Activated CD8-positive, alpha-beta T cell treated with anti-CD3 and anti-CD28 coated beads for 36 hours (primary cell): Measurements from ENCODE around the gene PSMD11. TPM values are rescaled to one million over a fixed set of nuclear protein-coding genes. Genes with fewer than 3 reads are reported as not detected.
"Not testable (repeated sequence)": the region's sequence is repeated elsewhere in the genome, so short reads cannot be mapped to it uniquely, and the experiment has no call there.

Experiments
- ATAC-seq: fragments of 200-7000 bp; cut with Tn5 transposase; one replicate; pipeline ENCODE4 v1.10.0; 2021; ENCODE audit warnings: mild to moderate bottlenecking, moderate library complexity
- CTCF ChIA-PET: fragments of 350-600 bp; sonication (Branson Sonifier 250); formaldehyde crosslinking; loops from one replicate; lab custom pipeline; 2021; ENCODE audit warnings: antibody characterized with exemption; lab: Charles Lee
- POLR2A ChIA-PET: fragments of 350-600 bp; sonication (Branson Sonifier 250); formaldehyde crosslinking; loops from one replicate; lab custom pipeline; 2021; ENCODE audit warnings: antibody characterized with exemption; lab: Charles Lee
- DNase-seq: peaks from one replicate; pipeline ENCODE4 v3.0.0-alpha.2; 2020
- H3K27ac Mint-ChIP-seq: one replicate; pipeline ENCODE4 v1.8.0; 2021; ENCODE audit warnings: mild to moderate bottlenecking, mixed read lengths
- H3K27me3 Mint-ChIP-seq: one replicate; pipeline ENCODE4 v1.8.0; 2021; ENCODE audit warnings: mixed read lengths
- H3K36me3 Mint-ChIP-seq: one replicate; pipeline ENCODE4 v1.8.0; 2021; ENCODE audit warnings: low read depth, mixed read lengths
- H3K4me1 Mint-ChIP-seq: one replicate; pipeline ENCODE4 v1.8.0; 2021; ENCODE audit warnings: low read depth, mixed read lengths
- H3K4me3 Mint-ChIP-seq: one replicate; pipeline ENCODE4 v1.8.0; 2021; ENCODE audit warnings: mild to moderate bottlenecking, moderate library complexity, mixed read lengths
- H3K9me3 Mint-ChIP-seq: one replicate; pipeline ENCODE4 v1.8.0; 2021; ENCODE audit warnings: mixed read lengths
- CTCF ChIP-seq: fragments of 200-600 bp; IDR thresholded peaks from one replicate; pipeline ENCODE4 v1.8.0; 2022; ENCODE audit warnings: antibody characterized with exemption, mild to moderate bottlenecking
- intact Hi-C: fragments of 100-400 bp; cut with micrococcal nuclease; formaldehyde crosslinking; loops from one replicate; pipeline ENCODE4 v1.10.0; 2022
- total RNA-seq, 2 experiments: library from RNA; stranded (reverse); gene quantifications; one replicate each; pipeline ENCODE4 v1.2.3, GENCODE V29; 2021

The PSMD11 gene
- total RNA-seq, 2 experiments from 2014 or later: 119 to 130 TPM

- ChIA-PET CTCF (no interaction called here), POLR2A (interaction anchor here (0.6 to 6.9 kb wide), 5 partner anchors 16 to 356 kb away, joined by 3 to 43 read pairs (median 5); partner anchors contain the start of gene CDK5R1)
- H3K36me3 Mint-ChIP-seq: peaks cover 3% of the 10 kb centered on the region
- H3K27ac Mint-ChIP-seq: peak overlapping the region; percentile 91
- intact Hi-C loops: loop anchor here (5.0 kb wide), 1 partner anchor 33 kb away; the partner anchor contains the start of gene CDK5R1
- ATAC-seq (peak; percentile 45), DNase-seq (peak; percentile 81)
- no peak for TF ChIP-seq CTCF
- peak overlapping the region; percentile 74 for H3K4me3 Mint-ChIP-seq
- no peaks in the 10 kb centered on the region for H3K27me3 Mint-ChIP-seq
- H3K9me3 Mint-ChIP-seq: no peaks in the 10 kb centered on the region
- H3K4me1 Mint-ChIP-seq: peaks cover 83% of the 10 kb centered on the region
These were observed 75.9 kb downstream of the PSMD11 start for GRCh38 chr17:32520104-32520701.

- Mint-ChIP-seq H3K27ac (peak overlapping the region; percentile 91), H3K4me1 (peaks cover 78% of the 10 kb centered on the region), H3K36me3 (peaks cover 5% of the 10 kb centered on the region), H3K27me3 (peaks cover 2% of the 10 kb centered on the region), H3K9me3 (no peaks in the 10 kb centered on the region), H3K4me3 (peak overlapping the region; percentile 74)
- no peak for ATAC-seq
- no peak for TF ChIP-seq CTCF
- ChIA-PET CTCF (no interaction called here), POLR2A (interaction anchor here (1.3 to 6.9 kb wide), 3 partner anchors 17 to 33 kb away, joined by 3 to 43 read pairs (median 5); partner anchors contain the start of gene CDK5R1)
- no peak for DNase-seq
- intact Hi-C loops: loop anchor here (5.0 kb wide), 1 partner anchor 34 kb away; the partner anchor contains the start of gene CDK5R1
These were observed 76.6 kb downstream of the PSMD11 start for GRCh38 chr17:32520737-32521404.

GRCh38 chr17:32523017-32523680, 78.8 kb downstream of the PSMD11 start:
- Mint-ChIP-seq H3K36me3 (peaks cover 7% of the 10 kb centered on the region), H3K4me3 (peak overlapping the region; percentile 55), H3K9me3 (no peaks in the 10 kb centered on the region), H3K27me3 (peaks cover 6% of the 10 kb centered on the region), H3K4me1 (peaks cover 63% of the 10 kb centered on the region), H3K27ac (peak overlapping the region; percentile 98)
- intact Hi-C loops: loop anchor here (5.0 kb wide), 1 partner anchor 36 kb away; the partner anchor contains the start of gene CDK5R1
- ChIA-PET POLR2A (interaction anchor here (0.7 to 6.9 kb wide), 9 partner anchors 11 to 78 kb away, joined by 3 to 43 read pairs (median 4); partner anchors contain the start of gene CDK5R1), CTCF (interaction anchor here (1.4 to 4.2 kb wide), 5 partner anchors 11 to 79 kb away, joined by 4 to 42 read pairs (median 9); partner anchors contain the start of genes CDK5R1 and PSMD11)
- peak; percentile 84 for DNase-seq
- peak; percentile 53 for ATAC-seq
- TF ChIP-seq CTCF: no peak

GRCh38 chr17:32523827-32524552, 79.7 kb downstream of the PSMD11 start:
- ATAC-seq: peak; percentile 43
- POLR2A ChIA-PET: interaction anchor here (0.7 to 6.9 kb wide), 10 partner anchors 10 to 79 kb away, joined by 3 to 43 read pairs (median 4); partner anchors contain the start of gene CDK5R1
- no peak for TF ChIP-seq CTCF
- H3K36me3 Mint-ChIP-seq: peaks cover 7% of the 10 kb centered on the region
- intact Hi-C loops: loop anchor here (5.0 kb wide), 1 partner anchor 37 kb away; the partner anchor contains the start of gene CDK5R1
- H3K27me3 Mint-ChIP-seq: peaks cover 6% of the 10 kb centered on the region
- peak; percentile 66 for DNase-seq
- H3K9me3 Mint-ChIP-seq: no peaks in the 10 kb centered on the region
- H3K4me3 Mint-ChIP-seq: peak overlapping the region; percentile 55
- H3K27ac Mint-ChIP-seq: peak overlapping the region; percentile 98
- peaks cover 63% of the 10 kb centered on the region for H3K4me1 Mint-ChIP-seq
- CTCF ChIA-PET: interaction anchor here (1.0 to 4.2 kb wide), 7 partner anchors 12 to 80 kb away, joined by 3 to 42 read pairs (median 6); partner anchors contain the start of genes CDK5R1 and PSMD11

- CTCF ChIA-PET: interaction anchor here (1.0 to 4.2 kb wide), 7 partner anchors 13 to 80 kb away, joined by 3 to 42 read pairs (median 6); partner anchors contain the start of genes CDK5R1 and PSMD11
These were observed 80.2 kb downstream of the PSMD11 start for GRCh38 chr17:32524553-32524880.

More at GRCh38 chr17:32524553-32524880, 80.2 kb downstream of the PSMD11 start:
- not testable (repeated sequence) for ATAC-seq, DNase-seq, H3K36me3 Mint-ChIP-seq, H3K27me3 Mint-ChIP-seq, H3K9me3 Mint-ChIP-seq, H3K4me3 Mint-ChIP-seq
- POLR2A ChIA-PET: interaction anchor here (0.8 to 6.9 kb wide), 6 partner anchors 9 to 44 kb away, joined by 3 to 43 read pairs (median 6); partner anchors contain the start of gene CDK5R1
- Mint-ChIP-seq H3K27ac (peak overlapping the region; percentile 98), H3K4me1 (peaks cover 63% of the 10 kb centered on the region)
- intact Hi-C loops: loop anchor here (5.0 kb wide), 1 partner anchor 37 kb away; the partner anchor contains the start of gene CDK5R1
